Gastrocnemius medialis (tissue), 4 donors: ENCODE results near the gene CLDN20. TPM values are rescaled to one million over a fixed set of nuclear protein-coding genes. Genes with fewer than 3 reads are reported as not detected.

Experiments
- ATAC-seq, 2 donors: fragments of 150-250 bp; one replicate each; pipeline ENCODE4 v1.9.1; 2016
- DNase-seq, 2 donors: peaks; one replicate each; pipeline ENCODE4 v3.0.0-alpha.2; 2019
- H3K27ac ChIP-seq, 4 donors: fragments of 200-600 bp; sonication (generic); 1 replicate in 1 of 4; 2 replicates in 3 of 4; pipeline ENCODE4 v1.5.1; 2016 to 2018; ENCODE audit warnings: mild to moderate bottlenecking in 2 of 4, moderate library complexity in 1 of 4
- H3K27me3 ChIP-seq, 3 donors: fragments of 200-600 bp; sonication (generic) in 2 of 3; 1 replicate in 1 of 3; 2 replicates in 2 of 3; pipeline versions ENCODE4 v1.5.1 to v1.6.0; 2016 to 2019; ENCODE audit warnings: mild to moderate bottlenecking in 1 of 3, moderate library complexity in 1 of 3
- H3K36me3 ChIP-seq, 2 donors: fragments of 200-600 bp; sonication (generic) in 1 of 2; one replicate each; pipeline ENCODE4 v1.5.1; 2017 to 2018
- H3K4me1 ChIP-seq, 2 donors: fragments of 200-600 bp; sonication (generic) in 1 of 2; one replicate each; pipeline ENCODE4 v1.5.1; 2016 to 2017; ENCODE audit warnings: mild to moderate bottlenecking in 2 of 2
- H3K4me3 ChIP-seq, 4 donors: fragments of 200-600 bp; sonication (generic) in 3 of 4; 1 replicate in 1 of 4; 2 replicates in 3 of 4; pipeline ENCODE4 v1.5.1; 2016 to 2019; ENCODE audit warnings: mild to moderate bottlenecking in 2 of 4
- H3K9me3 ChIP-seq, 3 donors: fragments of 200-600 bp; sonication (generic) in 2 of 3; 1 replicate in 1 of 3; 2 replicates in 2 of 3; pipeline ENCODE4 v1.5.1; 2016 to 2019
- CTCF ChIP-seq, 5 experiments: fragments of 450-650 bp in 3 of 5; fragments of 200-600 bp in 2 of 5; sonication (generic) in 2 of 5; IDR thresholded peaks in 4 of 5; conservative IDR thresholded peaks in 1 of 5; 1 replicate in 4 of 5; 2 replicates in 1 of 5; pipeline ENCODE4 v1.5.1; 2016 to 2019; ENCODE audit warnings: antibody characterized with exemption in 5 of 5, mild to moderate bottlenecking in 3 of 5, moderate library complexity in 3 of 5
- POLR2A ChIP-seq, 2 donors: fragments of 450-650 bp; IDR thresholded peaks; one replicate each; pipeline ENCODE4 v1.6.1; 2017; ENCODE audit warnings: antibody characterized with exemption in 2 of 2, mild to moderate bottlenecking in 2 of 2, moderate library complexity in 2 of 2
- in situ Hi-C, 4 donors: fragments of 200-750 bp; cut with MboI; loops; one replicate each; pipeline versions ENCODE4 v1.15.0 to v1.8.0; 2017; ENCODE audit warnings: low sequenced_read_pairs in 4 of 4
- intact Hi-C: fragments of 100-400 bp; cut with DNase I; formaldehyde crosslinking; loops from one replicate; pipeline ENCODE4 v1.15.1; 2023; ENCODE audit warnings: low total_unique reads
- total RNA-seq, 4 donors: library from RNA; depleted of rRNA; stranded (reverse); fragments of >200 nt; gene quantifications; one replicate each; pipeline versions ENCODE4 v1.1.0 to v1.2.3, GENCODE V29; 2016

Gene CLDN20
- total RNA-seq, 4 donors from 2014 or later = not detected

GRCh38 chr6:155301867-155302266, 38.1 kb downstream of the CLDN20 start:
- H3K27ac ChIP-seq = no peak overlapping the region
- H3K4me1 ChIP-seq = no peaks in the 10 kb centered on the region
- in situ Hi-C loops = loop anchor here in 1 of 4 donors (25.0 kb wide), 1 partner anchor 1485 kb away; the partner anchor contains the start of gene ARID1B
- no peak for TF ChIP-seq CTCF (IDR thresholded peaks at IDR 0.05 in 4 of 5, conservative IDR thresholded peaks at IDR 0.05 in 1 of 5)
- no peak for TF ChIP-seq POLR2A (IDR thresholded peaks at IDR 0.05)
- no peaks in the 10 kb centered on the region for H3K9me3 ChIP-seq
- H3K4me3 ChIP-seq = no peak overlapping the region
- ATAC-seq (no peak), DNase-seq (no peak)
- intact Hi-C loops = no loop called here
- peaks cover 0 to 11% of the 10 kb centered on the region in 2 donors for H3K36me3 ChIP-seq
- no peaks in the 10 kb centered on the region for H3K27me3 ChIP-seq

- DNase-seq (no peak), ATAC-seq (no peak)
- H3K9me3 ChIP-seq = no peaks in the 10 kb centered on the region
- no peak for TF ChIP-seq CTCF (IDR thresholded peaks at IDR 0.05 in 4 of 5, conservative IDR thresholded peaks at IDR 0.05 in 1 of 5)
- TF ChIP-seq POLR2A (IDR thresholded peaks at IDR 0.05) = no peak
- H3K27me3 ChIP-seq = no peaks in the 10 kb centered on the region
- H3K4me1 ChIP-seq = no peaks in the 10 kb centered on the region
- peaks cover 0 to 17% of the 10 kb centered on the region in 2 donors for H3K36me3 ChIP-seq
- in situ Hi-C loops = loop anchor here in 1 of 4 donors (25.0 kb wide), 1 partner anchor 1484 kb away; the partner anchor contains the start of gene ARID1B
- no peak overlapping the region for H3K4me3 ChIP-seq
- intact Hi-C loops = no loop called here
- H3K27ac ChIP-seq = no peak overlapping the region
Observed at GRCh38 chr6:155303361-155303870, 39.6 kb downstream of the CLDN20 start.

- Histone ChIP-seq H3K36me3 (peaks cover 0 to 39% of the 10 kb centered on the region in 2 donors), H3K4me1 (no peaks in the 10 kb centered on the region), H3K27me3 (no peaks in the 10 kb centered on the region), H3K4me3 (no peak overlapping the region), H3K27ac (no peak overlapping the region), H3K9me3 (no peaks in the 10 kb centered on the region)
- DNase-seq = no peak
- intact Hi-C loops = no loop called here
- no peak for ATAC-seq
- no peak for TF ChIP-seq POLR2A (IDR thresholded peaks at IDR 0.05)
- TF ChIP-seq CTCF (IDR thresholded peaks at IDR 0.05 in 4 of 5, conservative IDR thresholded peaks at IDR 0.05 in 1 of 5) = no peak
- in situ Hi-C loops = loop anchor here in 1 of 4 donors (25.0 kb wide), 1 partner anchor 1480 kb away; the partner anchor contains the start of gene ARID1B
Observed at GRCh38 chr6:155306958-155307357, 43.1 kb downstream of the CLDN20 start.

GRCh38 chr6:155309150-155309549, 45.3 kb downstream of the CLDN20 start:
- in situ Hi-C loops (loop anchor here in 1 of 4 donors (25.0 kb wide), 1 partner anchor 1478 kb away; the partner anchor contains the start of gene ARID1B), intact Hi-C loops (no loop called here)
- Histone ChIP-seq H3K27me3 (no peaks in the 10 kb centered on the region), H3K27ac (no peak overlapping the region), H3K4me1 (peaks cover 0 to 6% of the 10 kb centered on the region in 2 donors), H3K36me3 (peaks cover 0 to 36% of the 10 kb centered on the region in 2 donors), H3K4me3 (no peak overlapping the region), H3K9me3 (no peaks in the 10 kb centered on the region)
- DNase-seq = no peak
- TF ChIP-seq POLR2A (IDR thresholded peaks at IDR 0.05) (no peak), CTCF (IDR thresholded peaks at IDR 0.05 in 4 of 5, conservative IDR thresholded peaks at IDR 0.05 in 1 of 5) (no peak)
- no peak for ATAC-seq
